Endodermal cell (in vitro differentiated cells): ENCODE measurements around the gene VAMP5. TPM values are rescaled to one million over a fixed set of nuclear protein-coding genes. Genes with fewer than 3 reads are reported as not detected.

Source experiments
- DNase-seq: peaks from one replicate; pipeline ENCODE4 v3.0.0-alpha.2; 2017
- H3K27ac ChIP-seq: 2 replicates; pipeline ENCODE4 v1.5.1; 2013; ENCODE audit warnings: mild to moderate bottlenecking, low read depth, low read length, moderate library complexity
- H3K27me3 ChIP-seq: 2 replicates; pipeline ENCODE4 v1.6.1; 2013; ENCODE audit warnings: mild to moderate bottlenecking, low read length, moderate library complexity; ENCODE audit not compliant: insufficient read depth, control insufficient read depth, poor library complexity, severe bottlenecking
- H3K36me3 ChIP-seq: 2 replicates; pipeline ENCODE4 v1.7.0; 2013; ENCODE audit warnings: mild to moderate bottlenecking, low read length, moderate library complexity; ENCODE audit not compliant: control insufficient read depth, insufficient read depth
- H3K4me1 ChIP-seq: one replicate; pipeline ENCODE4 v1.7.0; 2013; ENCODE audit warnings: low read length; ENCODE audit not compliant: control insufficient read depth, insufficient read depth
- H3K4me3 ChIP-seq: 2 replicates; pipeline ENCODE4 v1.5.1; 2013; ENCODE audit warnings: mild to moderate bottlenecking, low read length, moderate library complexity
- H3K9ac ChIP-seq: 2 replicates; pipeline ENCODE4 v1.6.1; 2013; ENCODE audit warnings: mild to moderate bottlenecking, low read length, moderate library complexity; ENCODE audit not compliant: poor library complexity, severe bottlenecking; ENCODE audit errors: extremely low read depth
- H3K9me3 ChIP-seq: 2 replicates; pipeline ENCODE4 v1.6.1; 2013; ENCODE audit warnings: mild to moderate bottlenecking, low read length, moderate library complexity; ENCODE audit not compliant: control insufficient read depth
- H3K27ac Mint-ChIP-seq: 2 replicates; pipeline ENCODE4 v1.8.0; 2020; ENCODE audit warnings: mixed read lengths
- H3K27me3 Mint-ChIP-seq: 2 replicates; pipeline ENCODE4 v1.8.0; 2021; ENCODE audit warnings: mild to moderate bottlenecking, mixed read lengths; ENCODE audit not compliant: insufficient read depth
- H3K36me3 Mint-ChIP-seq: 2 replicates; pipeline ENCODE4 v1.8.0; 2020; ENCODE audit warnings: low read depth, mixed read lengths
- H3K4me1 Mint-ChIP-seq: 2 replicates; pipeline ENCODE4 v1.8.0; 2020; ENCODE audit warnings: mixed read lengths
- H3K4me3 Mint-ChIP-seq: 2 replicates; pipeline ENCODE4 v1.8.0; 2020; ENCODE audit warnings: mild to moderate bottlenecking, moderate library complexity, mixed read lengths
- H3K9me3 Mint-ChIP-seq: 2 replicates; pipeline ENCODE4 v1.8.0; 2020; ENCODE audit warnings: mild to moderate bottlenecking, mixed read lengths
- WGBS, 2 experiments: methylation state at CpG; one replicate each; pipeline versions ENCODE4 v1.1.5 to v1.1.7; 2013; ENCODE audit warnings: missing lambda C conversion rate in 2 of 2, mixed read lengths in 1 of 2; ENCODE audit not compliant: insufficient coverage in 1 of 2, insufficient read length in 1 of 2; 5-methylcytosine and 5-hydroxymethylcytosine counted together
- total RNA-seq, 2 donors: library from RNA; stranded (reverse); fragmentation: NEBNext Ultra II Directional in 1 of 2; extraction: Animal tissue kit (Norgen Biotek cat#: 25700) in 1 of 2; gene quantifications; 2 replicates in 1 of 2; 3 replicates in 1 of 2; pipeline ENCODE4 v1.2.1, GENCODE V29; 2021
- TF ChIP-seq, protein P1 (sequence below): fragments of 200-600 bp; sonication (generic); conservative IDR thresholded peaks from 2 replicates; pipeline ENCODE4 v1.5.0; 2021; ENCODE audit warnings: antibody characterized with exemption, mild to moderate bottlenecking

Gene VAMP5
- total RNA-seq, 2 donors from 2014 or later = 6.3 to 13.9 TPM

DNA sequence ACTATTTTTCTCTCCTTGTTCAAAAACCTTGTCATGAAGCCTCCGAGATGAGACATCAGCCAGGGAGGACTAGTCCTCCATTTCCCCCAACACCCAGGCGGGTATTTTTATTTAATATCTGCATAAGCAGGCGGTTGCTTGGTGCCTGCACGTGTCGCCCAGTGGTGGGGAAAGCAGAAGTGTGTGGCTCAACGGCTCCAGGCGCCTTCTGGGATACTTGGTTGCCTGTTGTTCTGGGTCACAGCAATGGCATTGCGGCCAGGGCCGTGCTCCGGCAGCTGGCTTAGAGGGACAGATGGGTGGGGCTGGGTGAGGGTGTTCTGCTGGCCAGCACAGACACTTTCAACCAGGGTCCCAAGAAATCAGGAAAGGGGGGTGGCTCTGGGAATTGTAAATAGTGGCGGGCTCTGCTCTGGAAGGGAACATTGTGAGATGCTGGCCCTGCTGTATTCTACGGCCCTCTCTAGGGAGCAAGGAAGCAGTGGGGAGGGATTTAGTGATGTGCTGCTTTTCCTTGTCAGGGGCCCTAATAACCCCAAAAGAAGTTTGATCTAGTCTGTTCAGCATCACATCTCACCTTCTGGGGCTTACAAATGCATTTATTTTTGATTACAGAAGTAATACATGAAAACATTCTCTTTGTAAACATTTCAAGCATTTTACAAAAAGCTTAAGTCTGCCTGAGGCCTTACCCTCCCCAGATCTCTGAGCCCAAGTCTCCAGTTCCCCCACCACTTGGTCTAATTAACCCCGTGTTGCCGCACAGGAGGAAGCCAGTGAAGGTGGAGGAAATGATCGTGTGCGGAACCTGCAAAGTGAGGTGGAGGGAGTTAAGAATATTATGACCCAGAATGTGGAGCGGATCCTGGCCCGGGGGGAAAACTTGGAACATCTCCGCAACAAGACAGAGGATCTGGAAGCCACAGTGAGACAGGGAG, 5.7 kb upstream of the VAMP5 start:
- H3K36me3 Mint-ChIP-seq = peaks cover 17% of the 10 kb centered on the region
- TF ChIP-seq, protein P1, sequence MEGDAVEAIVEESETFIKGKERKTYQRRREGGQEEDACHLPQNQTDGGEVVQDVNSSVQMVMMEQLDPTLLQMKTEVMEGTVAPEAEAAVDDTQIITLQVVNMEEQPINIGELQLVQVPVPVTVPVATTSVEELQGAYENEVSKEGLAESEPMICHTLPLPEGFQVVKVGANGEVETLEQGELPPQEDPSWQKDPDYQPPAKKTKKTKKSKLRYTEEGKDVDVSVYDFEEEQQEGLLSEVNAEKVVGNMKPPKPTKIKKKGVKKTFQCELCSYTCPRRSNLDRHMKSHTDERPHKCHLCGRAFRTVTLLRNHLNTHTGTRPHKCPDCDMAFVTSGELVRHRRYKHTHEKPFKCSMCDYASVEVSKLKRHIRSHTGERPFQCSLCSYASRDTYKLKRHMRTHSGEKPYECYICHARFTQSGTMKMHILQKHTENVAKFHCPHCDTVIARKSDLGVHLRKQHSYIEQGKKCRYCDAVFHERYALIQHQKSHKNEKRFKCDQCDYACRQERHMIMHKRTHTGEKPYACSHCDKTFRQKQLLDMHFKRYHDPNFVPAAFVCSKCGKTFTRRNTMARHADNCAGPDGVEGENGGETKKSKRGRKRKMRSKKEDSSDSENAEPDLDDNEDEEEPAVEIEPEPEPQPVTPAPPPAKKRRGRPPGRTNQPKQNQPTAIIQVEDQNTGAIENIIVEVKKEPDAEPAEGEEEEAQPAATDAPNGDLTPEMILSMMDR = no peak
- peaks cover under 1% of the 10 kb centered on the region for H3K27me3 Mint-ChIP-seq
- peaks cover 46% of the 10 kb centered on the region for H3K4me1 Mint-ChIP-seq
- Histone ChIP-seq H3K27ac (peak overlapping the region; percentile 92), H3K9me3 (no peaks in the 10 kb centered on the region), H3K4me1 (peaks cover 16% of the 10 kb centered on the region), H3K36me3 (peaks cover 33% of the 10 kb centered on the region), H3K4me3 (peak overlapping the region; percentile 87), H3K9ac (peak overlapping the region; percentile 66), H3K27me3 (no peaks in the 10 kb centered on the region)
- H3K27ac Mint-ChIP-seq = peak overlapping the region; percentile 91
- DNase-seq = peak; percentile 73
- WGBS, 2 experiments = 40 to 72% methylated on average over 8 to 19 of the region's 19 CpGs
- no peaks in the 10 kb centered on the region for H3K9me3 Mint-ChIP-seq
- H3K4me3 Mint-ChIP-seq = peak overlapping the region; percentile 85

DNA sequence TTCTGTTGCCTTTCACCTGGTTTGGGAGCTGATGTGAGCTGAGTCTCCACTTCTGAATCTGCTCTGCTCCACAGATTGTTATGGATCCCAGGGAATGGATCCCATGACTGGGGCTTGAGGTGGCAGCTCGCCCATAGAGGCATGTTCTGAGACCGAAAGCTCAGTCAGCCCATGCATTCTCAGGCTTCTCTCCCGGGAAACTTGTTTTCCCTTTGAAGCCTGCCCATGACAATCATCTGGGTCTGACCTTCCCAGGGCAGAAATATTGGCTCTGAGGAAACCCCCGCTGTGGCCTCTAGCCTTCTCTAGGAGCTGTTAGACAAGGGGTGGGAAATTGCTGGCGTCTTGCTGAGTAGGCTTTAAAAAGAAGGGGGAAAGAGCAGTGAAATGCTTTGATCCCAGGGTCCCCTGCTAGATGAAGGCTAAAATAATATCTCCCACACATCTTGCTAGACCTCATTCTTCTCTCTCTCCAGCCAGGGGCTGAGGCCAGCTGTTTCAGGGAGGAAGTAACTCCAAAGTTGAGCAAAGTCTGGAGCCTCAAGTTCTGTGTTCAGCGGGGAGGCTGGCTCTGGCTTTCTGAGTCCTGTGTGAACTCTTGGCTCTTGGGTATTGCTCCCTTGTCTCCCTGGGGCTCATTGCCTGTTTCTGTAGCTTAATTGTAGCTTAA, 4.8 kb upstream of the VAMP5 start:
- no peaks in the 10 kb centered on the region for H3K9me3 Mint-ChIP-seq
- H3K27me3 Mint-ChIP-seq = peaks cover 2% of the 10 kb centered on the region
- Histone ChIP-seq H3K4me1 (peaks cover 16% of the 10 kb centered on the region), H3K4me3 (peak overlapping the region; percentile 87), H3K27me3 (no peaks in the 10 kb centered on the region), H3K9me3 (no peaks in the 10 kb centered on the region), H3K36me3 (peaks cover 38% of the 10 kb centered on the region), H3K27ac (peak overlapping the region; percentile 92), H3K9ac (peak overlapping the region; percentile 66)
- peak; percentile 96 for DNase-seq
- WGBS, 2 experiments = 0 to 7% methylated on average over 2 to 6 of the region's 6 CpGs
- H3K4me3 Mint-ChIP-seq = peak overlapping the region; percentile 85
- peak overlapping the region; percentile 91 for H3K27ac Mint-ChIP-seq
- TF ChIP-seq, protein P1 = no peak
- peaks cover 23% of the 10 kb centered on the region for H3K36me3 Mint-ChIP-seq
- H3K4me1 Mint-ChIP-seq = peaks cover 46% of the 10 kb centered on the region

DNA sequence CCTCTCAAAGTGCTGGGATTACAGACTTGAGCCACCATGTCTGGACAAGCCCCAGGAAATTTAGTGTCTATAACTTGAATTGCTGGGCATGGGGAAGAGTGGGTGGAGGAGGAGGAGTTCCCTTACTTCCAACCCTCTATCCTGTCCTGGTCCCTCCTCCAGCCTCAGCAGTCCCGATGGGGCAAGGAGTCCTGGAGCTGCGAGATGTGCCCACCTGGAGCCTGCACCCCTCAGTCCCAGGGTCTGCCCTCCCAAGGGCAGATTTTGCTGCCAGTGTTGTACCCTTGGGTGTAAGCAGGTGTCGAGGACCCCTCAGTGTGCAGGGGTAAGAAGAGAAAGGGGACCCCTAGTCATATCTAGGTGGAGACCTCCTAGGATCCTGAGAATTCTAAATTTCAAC, 4.0 kb upstream of the VAMP5 start:
- H3K27me3 Mint-ChIP-seq = peaks cover 2% of the 10 kb centered on the region
- 83 to 87% methylated on average over 1 to 3 of the region's 3 CpGs for WGBS, 2 experiments
- H3K9ac ChIP-seq = peak overlapping the region; percentile 66
- no peak for DNase-seq
- peak overlapping the region; percentile 87 for H3K4me3 ChIP-seq
- peak overlapping the region; percentile 85 for H3K4me3 Mint-ChIP-seq
- peak overlapping the region; percentile 91 for H3K27ac Mint-ChIP-seq
- H3K27me3 ChIP-seq = no peaks in the 10 kb centered on the region
- TF ChIP-seq, protein P1 = no peak
- no peaks in the 10 kb centered on the region for H3K9me3 Mint-ChIP-seq
- no peaks in the 10 kb centered on the region for H3K9me3 ChIP-seq
- H3K4me1 ChIP-seq = peaks cover 16% of the 10 kb centered on the region
- H3K27ac ChIP-seq = peak overlapping the region; percentile 92
- peaks cover 38% of the 10 kb centered on the region for H3K36me3 ChIP-seq
- H3K4me1 Mint-ChIP-seq = peaks cover 51% of the 10 kb centered on the region
- H3K36me3 Mint-ChIP-seq = peaks cover 23% of the 10 kb centered on the region
